ENCODE results near the gene KCNA3. TPM values are rescaled to one million over a fixed set of nuclear protein-coding genes. Genes with fewer than 3 reads are reported as not detected.

The KCNA3 gene
- total RNA-seq (2014; rRNA removed) (not detected in 2 replicates), Bru-seq, nascent RNA (not detected), BruChase-seq, experiment 1, labeled RNA remaining after a 6-hour chase (not detected), BruChase-seq, experiment 2, labeled RNA remaining after a 2-hour chase (not detected)
- long read RNA-seq: 0 reads

GRCh38 chr1:110674337-110675059 is at the start of gene KCNA3:
Gene KCNA3 (minus strand): TSS chr1:110674940. CDS start chr1:110674809, 131 bp downstream.
- Histone ChIP-seq H2AFZ (ENCODE audit: low read length) (no peak within 1 kb of the TSS), H3K27me3 (ENCODE audit: low read length) (peaks cover 23% of the 10 kb centered on the region), H3K4me1 (ENCODE audit: insufficient read depth, low read length) (no peaks in the 10 kb centered on the region), H3K9me2 (replicated peaks; ENCODE audit: low read length) (no peaks in the 10 kb centered on the region), H3K9ac (ENCODE audit: low read length) (no peak within 1 kb of the TSS), H3K36me3 (ENCODE audit: low read depth, low read length) (no peaks in the 10 kb centered on the region), H3K79me2 (ENCODE audit: low read length) (no peaks in the 10 kb centered on the region), H4K20me1 (ENCODE audit: low read length) (no peaks in the 10 kb centered on the region), H3K9me3 (ENCODE audit: low read length) (no peaks in the 10 kb centered on the region), H3K4me3 (ENCODE audit: low read length) (no peak within 1 kb of the TSS), H3K27ac (ENCODE audit: low read length) (no peak within 1 kb of the TSS), H3K4me2 (ENCODE audit: low read length) (no peak within 1 kb of the TSS), H3F3A (ENCODE audit: low read length, unreplicated experiment) (no peaks in the 10 kb centered on the region)
- ChIA-PET POLR2A (ENCODE audit: unreplicated experiment) (no interaction called here), CTCF (no interaction called here)
- ATAC-seq (no peak), DNase-seq (no peak)
- TF ChIP-seq EZH2phosphoT487 (IDR thresholded peaks at IDR 0.05; ENCODE audit: borderline replicate concordance, low read length) (no peak), EZH2 (IDR thresholded peaks at IDR 0.05; ENCODE audit: low read length, unreplicated experiment) (no peak)
- TF ChIP-seq, protein P1, sequence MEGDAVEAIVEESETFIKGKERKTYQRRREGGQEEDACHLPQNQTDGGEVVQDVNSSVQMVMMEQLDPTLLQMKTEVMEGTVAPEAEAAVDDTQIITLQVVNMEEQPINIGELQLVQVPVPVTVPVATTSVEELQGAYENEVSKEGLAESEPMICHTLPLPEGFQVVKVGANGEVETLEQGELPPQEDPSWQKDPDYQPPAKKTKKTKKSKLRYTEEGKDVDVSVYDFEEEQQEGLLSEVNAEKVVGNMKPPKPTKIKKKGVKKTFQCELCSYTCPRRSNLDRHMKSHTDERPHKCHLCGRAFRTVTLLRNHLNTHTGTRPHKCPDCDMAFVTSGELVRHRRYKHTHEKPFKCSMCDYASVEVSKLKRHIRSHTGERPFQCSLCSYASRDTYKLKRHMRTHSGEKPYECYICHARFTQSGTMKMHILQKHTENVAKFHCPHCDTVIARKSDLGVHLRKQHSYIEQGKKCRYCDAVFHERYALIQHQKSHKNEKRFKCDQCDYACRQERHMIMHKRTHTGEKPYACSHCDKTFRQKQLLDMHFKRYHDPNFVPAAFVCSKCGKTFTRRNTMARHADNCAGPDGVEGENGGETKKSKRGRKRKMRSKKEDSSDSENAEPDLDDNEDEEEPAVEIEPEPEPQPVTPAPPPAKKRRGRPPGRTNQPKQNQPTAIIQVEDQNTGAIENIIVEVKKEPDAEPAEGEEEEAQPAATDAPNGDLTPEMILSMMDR (conservative IDR thresholded peaks at IDR 0.05; ENCODE audit: low read depth, low read length): no peak
- no TSS peak for BruUV-seq (replicated peaks)
- intact Hi-C loops (cut with micrococcal nuclease): no loop called here

- ATAC-seq (no peak), DNase-seq (no peak)
- H3K27ac ChIP-seq (ENCODE audit: low read length): no peak overlapping the region
- POLR2A ChIA-PET (ENCODE audit: unreplicated experiment): no interaction called here
- H2AFZ ChIP-seq (ENCODE audit: low read length): no peak overlapping the region
- no peak overlapping the region for H3K9ac ChIP-seq (ENCODE audit: low read length)
- TF ChIP-seq EZH2phosphoT487 (IDR thresholded peaks at IDR 0.05; ENCODE audit: borderline replicate concordance, low read length): no peak
- TF ChIP-seq, protein P1 (conservative IDR thresholded peaks at IDR 0.05; ENCODE audit: low read depth, low read length): no peak
- no peak for TF ChIP-seq EZH2 (IDR thresholded peaks at IDR 0.05; ENCODE audit: low read length, unreplicated experiment)
- H3K9me3 ChIP-seq (ENCODE audit: low read length): no peaks in the 10 kb centered on the region
- CTCF ChIA-PET: no interaction called here
- no peak overlapping the region for H3K4me3 ChIP-seq (ENCODE audit: low read length)
- intact Hi-C loops (cut with micrococcal nuclease): no loop called here
- no peaks in the 10 kb centered on the region for H3K9me2 ChIP-seq (replicated peaks; ENCODE audit: low read length)
- H3F3A ChIP-seq (ENCODE audit: low read length, unreplicated experiment): no peaks in the 10 kb centered on the region
- H3K27me3 ChIP-seq (ENCODE audit: low read length): peaks cover 76% of the 10 kb centered on the region
- H3K4me1 ChIP-seq (ENCODE audit: insufficient read depth, low read length): no peaks in the 10 kb centered on the region
- no peaks in the 10 kb centered on the region for H3K36me3 ChIP-seq (ENCODE audit: low read depth, low read length)
- H3K4me2 ChIP-seq (ENCODE audit: low read length): no peak overlapping the region
- no TSS peak for BruUV-seq (replicated peaks)
- no peaks in the 10 kb centered on the region for H3K79me2 ChIP-seq (ENCODE audit: low read length)
- H4K20me1 ChIP-seq (ENCODE audit: low read length): no peaks in the 10 kb centered on the region
Observed at GRCh38 chr1:110722807-110723206, 48.1 kb upstream of the KCNA3 start.

- H3F3A ChIP-seq (ENCODE audit: low read length, unreplicated experiment): no peaks in the 10 kb centered on the region
Observed at GRCh38 chr1:110719908-110720307, 45.2 kb upstream of the KCNA3 start.

More at GRCh38 chr1:110719908-110720307, 45.2 kb upstream of the KCNA3 start:
- Histone ChIP-seq H3K79me2 (ENCODE audit: low read length) (no peaks in the 10 kb centered on the region), H3K4me2 (ENCODE audit: low read length) (no peak overlapping the region), H2AFZ (ENCODE audit: low read length) (no peak overlapping the region), H3K36me3 (ENCODE audit: low read depth, low read length) (no peaks in the 10 kb centered on the region), H3K4me3 (ENCODE audit: low read length) (no peak overlapping the region), H3K4me1 (ENCODE audit: insufficient read depth, low read length) (no peaks in the 10 kb centered on the region), H3K9ac (ENCODE audit: low read length) (no peak overlapping the region), H3K27ac (ENCODE audit: low read length) (no peak overlapping the region), H3K27me3 (ENCODE audit: low read length) (peaks cover 71% of the 10 kb centered on the region), H3K9me2 (replicated peaks; ENCODE audit: low read length) (no peaks in the 10 kb centered on the region), H3K9me3 (ENCODE audit: low read length) (no peaks in the 10 kb centered on the region), H4K20me1 (ENCODE audit: low read length) (no peaks in the 10 kb centered on the region)
- ATAC-seq (no peak), DNase-seq (no peak)
- ChIA-PET CTCF (no interaction called here), POLR2A (ENCODE audit: unreplicated experiment) (no interaction called here)
- intact Hi-C loops (cut with micrococcal nuclease): no loop called here
- BruUV-seq (replicated peaks): no TSS peak
- TF ChIP-seq, protein P1 (conservative IDR thresholded peaks at IDR 0.05; ENCODE audit: low read depth, low read length): no peak
- TF ChIP-seq EZH2 (IDR thresholded peaks at IDR 0.05; ENCODE audit: low read length, unreplicated experiment): no peak
- TF ChIP-seq EZH2phosphoT487 (IDR thresholded peaks at IDR 0.05; ENCODE audit: borderline replicate concordance, low read length): no peak

All from PC-3 (cell line).